ENCODE results near the gene NFS1.
A peak's percentile ranks its signal among the peaks of the same experiment; 100 is the strongest.
"Not testable (repeated sequence)": the region's sequence is repeated elsewhere in the genome, so short reads cannot be mapped to it uniquely, and the experiment has no call there.

The NFS1 gene

DNA sequence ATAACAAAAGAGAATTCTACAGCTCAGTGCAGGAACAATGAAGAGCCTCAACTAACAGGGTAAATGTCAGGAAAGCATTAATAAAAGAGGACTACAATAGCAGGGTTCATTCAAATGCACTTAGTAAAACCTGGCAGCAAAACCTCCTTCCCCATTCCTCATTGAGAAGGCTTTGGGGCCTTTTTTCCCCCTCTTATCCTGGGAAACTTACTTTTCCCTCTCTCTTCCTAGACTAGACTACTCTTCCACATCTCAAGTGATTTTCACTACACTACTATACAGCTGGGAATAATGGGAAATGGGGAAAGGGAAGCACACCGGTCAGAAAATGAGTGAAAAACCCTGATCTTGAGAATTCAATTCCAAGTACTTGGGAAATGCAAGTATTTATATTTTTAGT, 10.1 kb upstream of the NFS1 start:
- DNase-seq (ENCODE audit: low spot score) = no peak

DNA sequence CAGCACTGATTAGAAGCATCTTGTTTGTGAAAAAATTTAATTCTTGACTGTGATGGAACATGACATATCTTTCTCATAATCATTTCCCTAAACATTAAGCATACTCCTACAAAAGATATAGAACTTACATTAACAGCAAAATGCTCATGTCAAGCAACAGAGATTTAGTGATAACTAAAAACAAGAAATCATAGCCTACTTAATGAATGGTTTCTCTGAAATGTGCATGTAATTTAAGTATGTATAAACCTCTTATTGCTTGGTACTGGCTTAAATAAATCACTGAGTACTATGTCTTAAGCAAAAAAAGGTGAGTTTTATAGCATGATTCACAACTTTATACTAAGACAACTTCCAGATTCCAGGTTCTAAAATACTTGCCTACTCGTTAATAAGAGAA, 9.3 kb upstream of the NFS1 start:
- no peak for DNase-seq (ENCODE audit: low spot score)

DNA sequence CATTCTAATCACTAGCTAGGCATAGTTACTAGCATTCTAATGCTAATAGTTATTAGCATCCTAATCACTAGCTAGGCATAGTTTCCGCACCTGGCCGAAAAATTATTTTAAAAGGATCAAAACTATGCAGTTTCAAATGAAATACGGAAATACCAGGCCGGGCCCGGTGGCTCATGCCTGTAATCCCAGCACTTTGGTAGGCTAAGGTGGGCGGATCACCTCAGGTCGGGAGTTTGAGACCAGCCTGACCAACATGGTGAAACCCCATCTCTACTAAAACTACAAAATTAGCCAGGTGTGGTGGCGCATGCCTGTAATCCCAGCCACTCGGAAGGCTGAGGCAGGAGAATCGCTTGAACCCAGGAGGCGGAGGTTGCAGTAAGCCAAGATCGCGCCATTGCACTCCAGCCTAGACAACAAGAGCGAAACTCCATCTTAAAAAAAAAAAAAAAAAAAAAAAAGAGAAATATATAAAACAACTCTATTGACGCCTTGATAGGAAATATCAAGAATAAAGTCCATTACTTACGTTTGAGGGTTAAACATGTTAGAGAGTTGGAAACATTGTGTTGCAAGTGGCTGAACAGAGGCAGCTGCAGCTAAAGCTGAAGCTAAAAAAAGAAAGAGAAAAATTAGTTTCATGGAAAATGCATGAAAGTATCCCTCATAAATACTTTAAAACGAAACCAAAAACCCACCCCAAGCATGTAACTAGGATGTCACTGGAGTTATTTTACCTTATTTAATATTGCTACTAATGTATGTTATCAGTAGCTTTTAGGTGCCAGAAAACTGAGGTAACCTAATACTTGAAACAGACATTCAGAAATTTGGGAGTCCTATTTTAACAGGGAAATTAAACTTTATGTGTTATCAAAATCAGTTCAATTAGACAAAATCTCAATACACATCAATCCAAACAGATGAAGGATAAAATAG, 7.7 kb upstream of the NFS1 start:
- DNase-seq (ENCODE audit: low spot score) = not testable (repeated sequence)

DNA sequence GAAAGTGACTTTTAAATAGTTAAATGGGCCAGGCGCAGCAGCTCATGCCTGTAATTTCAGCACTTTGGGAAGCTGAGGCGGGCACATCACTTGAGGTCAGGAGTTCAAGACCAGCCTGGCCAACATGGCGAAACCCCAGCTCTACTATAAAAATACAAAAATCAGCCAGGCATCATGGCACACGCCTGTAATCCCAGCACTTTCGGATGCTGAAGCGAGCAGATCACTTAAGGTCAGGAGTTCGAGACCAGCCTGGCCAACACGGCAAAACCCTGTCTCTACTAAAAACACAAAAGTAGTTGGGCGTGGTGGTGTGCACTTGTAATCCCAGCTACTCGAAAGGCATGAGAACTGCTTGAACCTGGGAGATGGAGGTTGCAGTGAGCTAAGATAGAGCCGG, 6.7 kb upstream of the NFS1 start:
- not testable (repeated sequence) for DNase-seq (ENCODE audit: low spot score)

DNA sequence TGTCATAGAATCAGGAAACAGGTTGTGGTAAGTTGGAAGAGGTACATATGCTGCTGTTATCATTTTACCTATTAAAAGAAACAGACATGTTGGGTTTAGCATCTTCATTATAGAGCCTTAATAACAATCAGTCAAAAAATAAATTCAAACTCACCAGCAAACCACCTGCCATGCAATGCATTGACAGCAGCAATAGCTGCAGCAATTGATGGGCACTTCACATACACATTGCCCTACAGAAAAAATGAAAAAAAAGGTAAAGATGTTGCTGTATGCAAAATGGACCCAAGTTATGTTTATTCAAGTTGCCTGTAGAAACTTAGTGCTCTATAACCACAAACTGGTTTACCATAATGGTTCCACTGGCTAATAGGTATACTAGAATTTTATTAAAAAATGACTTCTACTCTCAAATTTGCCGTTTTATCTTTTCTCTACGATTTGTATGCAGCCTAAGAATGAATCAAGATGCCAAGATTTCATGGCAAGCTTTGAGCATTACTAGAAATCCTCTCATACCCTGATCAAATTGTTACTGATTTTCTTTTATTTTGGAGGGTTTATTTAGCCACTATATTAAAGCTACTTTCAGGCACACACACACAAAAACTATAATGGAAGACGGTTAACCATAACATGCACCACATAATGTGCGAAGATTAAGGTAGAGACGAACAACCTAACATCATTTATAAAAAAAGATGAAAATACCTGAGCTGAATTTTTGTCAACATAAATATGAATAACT, 5.5 kb upstream of the NFS1 start:
- DNase-seq (ENCODE audit: low spot score) = no peak

DNA sequence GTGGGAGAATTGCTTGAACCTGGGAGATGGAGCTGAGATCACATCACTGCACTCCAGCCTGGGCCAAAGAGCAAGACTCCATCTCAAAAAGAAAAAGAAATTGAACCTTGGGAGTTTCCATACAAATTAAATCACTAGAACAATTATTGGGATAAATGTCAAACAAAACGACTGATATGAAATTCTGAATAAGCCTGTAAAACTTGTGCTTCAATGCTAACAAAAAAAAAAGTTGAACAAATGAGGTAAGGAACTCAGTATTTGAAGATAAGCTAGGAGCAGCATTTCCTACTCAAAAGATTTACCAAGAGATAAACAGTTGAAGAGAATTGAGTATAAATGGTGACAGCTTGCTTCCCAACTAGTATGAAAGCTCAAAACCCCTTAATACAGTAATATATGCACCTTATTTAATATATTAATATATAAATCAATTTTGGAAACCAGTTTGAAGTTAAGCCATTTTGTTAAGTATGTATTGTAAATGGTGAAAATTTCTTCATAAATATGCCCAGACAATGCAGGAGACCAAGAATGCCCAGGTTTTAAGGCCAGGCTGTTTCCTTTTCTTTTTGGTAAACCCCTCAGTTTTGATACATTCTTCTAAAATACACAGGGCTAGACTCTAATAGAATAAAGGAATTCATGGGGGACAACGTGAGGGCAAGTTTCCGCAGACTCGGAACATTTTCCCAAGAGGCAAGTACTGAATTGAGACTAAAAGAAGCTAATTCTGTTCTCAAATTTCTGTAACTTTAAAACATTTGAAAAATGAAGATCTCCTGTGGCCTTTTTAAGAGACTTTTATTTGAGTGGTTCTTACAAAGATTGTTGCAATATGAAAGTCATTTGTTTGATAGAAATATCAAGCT, 3.9 kb upstream of the NFS1 start:
- DNase-seq (ENCODE audit: low spot score) = no peak

DNA sequence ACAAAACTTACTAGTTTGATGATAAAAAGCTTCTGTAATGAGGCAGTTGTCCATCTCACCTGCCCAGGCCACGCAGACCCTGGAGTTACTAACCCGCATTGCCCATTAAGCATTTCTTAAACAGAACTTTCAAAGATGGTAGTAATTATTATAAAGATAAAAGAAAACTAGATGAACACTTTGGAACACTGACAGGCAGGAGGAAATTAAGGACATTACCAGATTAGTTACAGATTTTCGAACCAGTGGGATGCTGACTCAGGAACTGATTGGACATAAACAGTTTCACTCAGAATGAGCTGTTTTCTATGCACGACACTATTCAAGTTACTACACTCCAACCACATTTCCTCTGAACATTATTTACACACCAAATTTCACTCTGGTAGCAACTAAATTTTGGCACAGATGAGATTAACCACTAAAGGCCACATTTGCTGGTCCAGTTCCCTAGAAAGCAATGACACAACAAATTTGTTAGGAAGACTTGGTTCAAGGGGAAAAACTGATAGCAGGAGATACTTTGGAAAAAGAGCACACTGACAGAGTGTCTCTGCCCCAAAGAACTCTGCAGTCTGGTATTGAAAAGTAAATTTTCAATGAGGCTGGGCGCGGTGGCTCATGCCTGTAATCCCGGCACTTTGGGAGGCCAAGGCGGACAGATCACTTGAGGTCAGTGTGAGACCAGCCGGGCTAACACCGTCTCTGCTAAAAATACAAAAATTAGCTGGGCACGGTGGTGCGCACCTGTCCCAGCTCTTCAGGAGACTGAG, 3.1 kb upstream of the NFS1 start:
- no peak for DNase-seq (ENCODE audit: low spot score)

DNA sequence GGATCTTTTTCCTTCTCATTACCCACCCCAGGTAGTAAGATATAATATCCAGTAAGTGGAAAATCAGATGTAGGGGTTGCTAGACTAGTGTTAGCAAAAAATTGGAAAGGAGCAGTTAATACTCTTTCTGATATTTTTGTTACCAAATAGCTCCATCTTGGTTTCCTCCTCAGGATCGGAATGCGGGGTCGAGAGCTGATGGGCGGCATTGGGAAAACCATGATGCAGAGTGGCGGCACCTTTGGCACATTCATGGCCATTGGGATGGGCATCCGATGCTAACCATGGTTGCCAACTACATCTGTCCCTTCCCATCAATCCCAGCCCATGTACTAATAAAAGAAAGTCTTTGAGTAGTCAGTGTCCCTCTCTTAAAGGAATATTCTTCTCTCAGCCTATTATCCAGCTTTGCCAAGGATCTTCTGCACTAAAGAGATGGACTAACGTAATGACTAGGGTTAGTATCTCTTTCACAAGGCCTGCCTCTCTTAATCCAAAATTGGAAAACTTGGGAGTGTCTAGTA, 1.5 kb upstream of the NFS1 start:
- no peak for DNase-seq (ENCODE audit: low spot score)

DNA sequence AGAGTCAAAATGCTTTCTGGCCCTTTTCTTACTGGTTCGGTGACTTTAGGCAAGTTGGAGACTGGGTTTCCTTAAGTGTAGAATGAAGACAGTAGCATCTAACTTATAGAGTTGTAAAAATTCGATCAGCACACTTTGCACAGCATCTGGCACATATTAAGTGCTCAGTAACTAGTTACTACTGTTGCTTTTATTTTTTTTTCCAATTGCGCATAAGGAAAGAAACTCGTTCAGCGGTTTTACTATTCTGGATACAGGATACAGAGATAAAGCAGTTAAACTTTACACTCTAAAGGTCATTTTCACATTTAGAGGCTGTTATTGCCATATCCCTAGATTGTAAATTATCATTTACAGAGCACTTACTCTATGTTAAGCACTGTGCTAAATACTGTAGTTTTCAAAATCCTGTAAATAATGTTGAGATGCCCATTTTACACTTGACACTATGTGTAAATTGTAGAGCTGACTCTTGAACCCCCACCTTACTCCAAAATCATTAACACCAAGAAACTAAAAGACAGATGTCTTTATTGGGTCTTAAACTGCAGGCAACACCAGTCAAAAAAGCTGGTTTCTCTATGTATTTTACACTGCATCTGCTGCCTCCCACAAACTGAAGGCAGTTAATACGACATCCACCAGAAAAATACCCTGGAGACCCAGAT, 939 bp upstream of the NFS1 start:
- DNase-seq (ENCODE audit: low spot score) = no peak

DNA sequence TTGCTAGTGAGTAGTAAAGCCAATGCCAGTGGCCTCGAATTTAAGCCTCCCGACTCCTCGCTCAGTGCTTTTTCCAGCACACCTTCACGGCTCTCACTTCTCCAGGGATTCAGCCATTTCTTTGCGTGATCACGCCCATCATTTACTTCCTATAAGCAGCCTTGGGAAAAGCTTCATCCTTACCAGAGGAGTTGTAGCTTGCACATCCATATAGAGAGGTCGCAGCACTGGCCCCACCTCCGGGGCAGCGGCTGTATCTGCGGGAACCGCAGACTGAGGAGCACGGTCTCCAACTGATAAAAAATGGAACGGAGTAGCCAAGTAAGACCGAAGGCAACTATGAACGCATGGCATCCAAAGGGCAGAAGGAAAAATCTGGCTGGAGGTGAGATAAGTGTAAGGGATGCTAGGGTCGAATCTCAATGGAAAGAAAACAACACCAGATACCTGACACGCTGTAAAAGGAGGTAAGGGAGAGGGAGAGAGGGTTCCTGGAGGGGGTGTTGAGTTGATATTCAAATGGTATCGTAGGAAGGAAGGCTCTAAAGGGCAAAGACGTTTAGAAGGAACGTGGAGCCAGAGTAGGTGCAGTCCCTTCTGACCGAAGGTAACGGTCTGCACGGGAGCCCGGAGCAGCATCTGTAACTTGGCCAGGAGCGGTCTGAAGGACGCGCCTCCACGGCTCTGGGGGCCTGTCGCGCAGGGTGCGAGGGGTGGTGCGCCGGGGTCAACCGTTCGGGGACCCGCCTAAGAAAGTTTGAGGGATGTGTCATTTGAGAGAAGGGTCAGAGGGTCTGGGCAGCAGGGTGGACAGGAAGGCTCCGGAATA, 640 bp downstream of the NFS1 start:
- DNase-seq (ENCODE audit: low spot score) = peak; percentile 34

DNA sequence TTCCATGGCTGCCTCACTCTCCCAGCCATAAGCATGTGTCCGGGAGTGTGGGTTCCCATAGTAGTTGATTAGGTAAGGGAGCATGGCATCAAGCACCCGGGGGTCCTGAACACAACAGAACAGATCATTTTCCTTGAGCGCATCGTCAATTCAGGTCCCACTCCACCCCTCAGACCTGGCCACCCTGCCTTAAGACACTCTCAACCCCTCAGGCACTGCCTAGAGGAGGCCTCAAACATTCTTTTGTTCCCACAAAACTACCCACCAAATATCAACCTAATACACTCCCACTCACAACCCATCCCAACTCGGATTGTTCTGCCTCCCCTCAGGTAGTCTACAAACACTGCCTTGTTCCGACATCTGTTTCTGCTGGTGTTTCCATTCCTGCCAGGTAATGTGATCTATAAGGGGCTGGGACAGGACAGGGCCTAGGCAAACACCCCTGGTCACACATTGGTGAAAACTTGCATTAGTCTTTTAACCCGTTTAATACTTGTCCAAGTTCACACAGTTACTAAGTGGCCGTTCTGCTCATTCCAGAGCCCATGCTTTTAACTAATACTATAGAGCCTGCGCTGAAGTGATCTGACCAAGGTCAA, 1.4 kb downstream of the NFS1 start:
- no peak for DNase-seq (ENCODE audit: low spot score)

DNA sequence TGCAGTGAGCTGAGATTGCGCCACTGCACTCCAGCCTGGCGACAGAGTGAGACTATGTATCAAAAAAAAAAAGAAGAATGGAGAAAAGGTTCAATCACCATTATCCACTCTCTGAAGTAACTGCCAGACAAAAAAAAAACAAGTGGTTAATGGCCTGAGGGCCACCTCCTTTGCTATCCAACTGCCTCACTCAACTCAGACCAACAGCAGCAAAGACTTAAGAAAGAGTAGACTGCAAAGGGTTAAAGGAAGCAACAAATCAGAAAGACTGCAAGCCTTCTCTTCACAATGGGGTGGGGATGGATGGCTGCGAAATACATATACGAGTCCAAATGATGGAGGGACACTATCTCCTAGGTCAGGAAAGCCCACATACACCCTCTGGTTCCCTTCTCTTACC, 3.2 kb downstream of the NFS1 start:
- no peak for DNase-seq (ENCODE audit: low spot score)

DNA sequence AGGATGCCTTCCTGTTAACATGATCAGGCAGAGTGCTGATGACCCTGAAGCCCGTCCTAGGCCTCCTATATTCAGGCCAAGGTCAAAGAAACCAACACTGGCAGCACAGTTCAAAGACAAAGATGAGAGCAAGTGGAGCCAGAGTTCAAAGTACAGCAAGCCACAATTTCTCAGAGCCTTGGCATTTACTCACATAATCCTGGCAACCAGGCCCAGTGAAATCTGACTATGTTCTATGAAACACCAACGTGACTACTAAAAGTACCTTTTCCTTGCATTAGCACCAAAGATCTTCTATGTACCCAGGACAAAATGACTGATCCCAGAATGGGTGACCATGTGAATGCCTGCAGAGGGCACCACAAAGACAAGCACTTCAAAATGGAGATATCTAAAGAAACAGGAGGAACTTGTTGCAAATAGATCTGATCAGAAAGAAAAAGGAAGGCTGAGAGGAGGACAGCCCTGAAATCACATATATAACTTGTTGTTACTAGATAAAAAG, 3.9 kb downstream of the NFS1 start:
- no peak for DNase-seq (ENCODE audit: low spot score)

DNA sequence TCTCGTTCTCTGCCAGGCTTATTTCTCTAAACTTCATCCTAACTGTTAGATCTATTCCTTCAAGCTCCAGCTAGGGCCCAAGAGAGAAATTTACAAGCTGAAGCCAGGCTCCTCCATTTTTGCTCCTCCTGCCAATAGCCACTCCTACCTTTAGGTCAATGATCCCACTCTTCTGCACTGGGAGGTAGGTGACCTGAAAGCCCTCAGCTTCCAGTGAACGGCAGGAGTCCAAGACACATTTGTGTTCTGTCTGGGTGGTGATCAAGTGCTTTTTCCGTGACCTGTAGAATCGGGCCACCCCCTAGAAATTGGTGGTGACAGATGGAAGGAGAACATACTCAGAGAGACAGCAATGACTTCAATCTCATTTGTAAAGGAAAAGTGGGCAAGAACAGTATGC, 8.9 kb downstream of the NFS1 start:
- no peak for DNase-seq (ENCODE audit: low spot score)

DNA sequence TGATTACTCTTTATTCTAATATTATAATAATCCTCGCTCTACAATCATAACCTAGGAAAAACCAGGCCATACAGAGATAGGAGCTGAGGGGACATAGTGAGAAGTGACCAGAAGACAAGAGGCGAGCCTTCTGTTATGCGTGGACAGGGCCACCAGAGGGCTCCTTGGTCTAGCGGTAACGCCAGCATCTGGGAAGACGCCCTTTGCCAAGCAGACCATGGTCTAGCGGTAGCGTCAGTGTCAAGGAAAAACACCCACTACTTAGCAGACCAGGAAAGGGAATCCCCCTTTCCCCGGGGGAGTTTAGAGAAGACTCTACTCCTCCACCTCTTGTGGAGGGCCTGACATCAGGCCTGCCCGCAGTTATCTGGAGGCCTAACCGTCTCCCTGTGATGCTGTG, 12.3 kb downstream of the NFS1 start:
- not testable (repeated sequence) for DNase-seq (ENCODE audit: low spot score)

DNA sequence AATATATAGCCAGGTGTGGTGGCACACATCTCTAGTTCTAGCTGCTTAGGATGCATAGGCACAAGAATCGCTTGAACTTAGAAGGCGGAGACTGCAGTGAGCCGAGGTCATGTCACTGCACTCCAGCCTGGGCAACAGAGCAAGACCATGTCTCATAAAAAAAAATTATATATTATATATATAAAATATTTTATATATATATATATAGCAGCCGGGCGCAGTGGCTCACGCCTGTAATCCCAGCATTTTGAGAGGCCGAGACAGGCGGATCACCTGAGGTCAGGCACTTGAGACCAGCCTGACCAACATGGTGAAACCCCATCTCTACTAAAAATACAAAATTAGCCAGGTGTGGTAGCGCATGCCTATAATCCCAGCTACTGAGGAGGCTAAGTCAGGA, 13.8 kb downstream of the NFS1 start:
- DNase-seq (ENCODE audit: low spot score) = not testable (repeated sequence)

DNA sequence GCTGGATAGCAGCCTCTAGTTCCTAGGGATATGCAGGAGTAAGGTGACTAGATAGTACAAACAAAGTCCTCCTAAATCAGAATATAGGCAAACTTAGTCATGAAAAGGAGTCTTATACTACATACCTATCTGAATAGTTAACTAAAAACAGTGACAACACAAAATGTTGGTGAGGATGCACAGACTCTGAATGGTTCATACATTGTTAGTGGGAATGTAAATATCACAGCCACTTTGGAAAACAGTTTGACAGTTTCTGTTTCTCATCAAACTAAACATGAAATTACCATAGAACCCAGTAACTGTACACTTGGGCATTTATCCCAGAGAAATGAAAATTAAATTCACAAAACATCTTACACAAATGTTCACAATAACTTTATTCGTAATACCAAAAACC, 17.2 kb downstream of the NFS1 start:
- DNase-seq (ENCODE audit: low spot score) = no peak

DNA sequence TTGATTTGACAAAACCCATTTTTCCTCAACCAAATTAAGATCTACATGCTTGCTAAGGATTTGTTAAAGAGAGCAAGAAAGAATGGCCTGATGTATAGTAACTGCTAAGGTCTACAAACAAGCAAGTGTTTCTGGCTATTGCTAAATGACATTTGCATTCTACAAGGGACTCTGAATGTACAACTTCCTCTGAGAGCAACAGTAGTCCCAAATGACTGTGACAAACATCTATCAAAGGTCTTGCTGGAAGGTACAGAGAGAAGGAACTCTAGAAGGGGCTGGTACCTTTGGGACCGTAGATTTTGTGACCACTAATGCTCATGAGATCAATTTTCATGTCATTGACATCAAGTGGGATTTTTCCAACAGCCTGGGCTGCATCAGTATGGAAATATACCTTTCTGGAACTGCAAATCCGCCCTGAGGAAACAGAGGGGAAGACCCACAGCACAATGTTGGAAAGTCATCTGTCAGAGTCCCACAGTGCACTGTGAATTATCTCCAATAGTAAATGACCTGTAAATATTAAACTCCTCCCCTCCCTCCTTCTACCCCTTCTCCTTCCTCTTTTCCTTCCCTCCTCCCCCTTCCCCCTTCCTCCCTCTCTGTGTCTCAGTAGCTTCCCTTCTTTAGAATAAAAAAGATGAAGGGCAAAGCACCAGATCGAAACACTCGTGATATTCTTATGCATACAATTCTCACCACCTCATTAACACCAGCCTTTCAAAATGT, 18.5 kb downstream of the NFS1 start:
- no peak for DNase-seq (ENCODE audit: low spot score)

DNA sequence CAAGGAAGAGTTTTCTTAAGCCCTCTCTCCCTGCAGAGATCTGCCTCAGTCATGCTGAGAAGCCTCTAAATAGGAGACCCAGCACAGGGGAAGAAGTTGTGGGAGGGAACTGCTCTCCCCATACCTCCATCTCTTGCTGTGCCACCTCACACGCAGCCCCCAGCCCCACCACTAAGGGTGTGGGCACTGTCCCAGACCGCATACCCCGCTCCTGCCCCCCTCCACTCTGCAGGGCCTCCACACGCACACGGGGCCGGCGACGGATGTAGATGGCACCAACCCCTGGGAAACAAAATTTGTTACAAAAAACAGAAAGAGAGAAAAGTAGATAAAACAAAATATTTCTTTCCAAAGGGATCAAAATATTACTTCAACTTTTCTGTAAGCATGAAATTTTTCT, 24.2 kb downstream of the NFS1 start:
- DNase-seq (ENCODE audit: low spot score) = no peak
